SK-N-MC (cell line): ENCODE data around the gene CORO1C.

Source experiments
- EZH2 ChIP-seq: fragments of 200-600 bp; sonication (generic); IDR thresholded peaks from one replicate; pipeline ENCODE4 v1.6.1; 2017; ENCODE audit warnings: antibody characterized with exemption
- FOXP2 ChIP-seq: optimal IDR thresholded peaks from 2 replicates; pipeline ENCODE3; 2011; ENCODE audit warnings: mild to moderate bottlenecking, moderate library complexity; ENCODE audit not compliant: insufficient read depth; ENCODE audit errors: extremely low read length, control extremely low read depth
- POLR2AphosphoS5 ChIP-seq: IDR thresholded peaks from 2 replicates; pipeline ENCODE4 v1.6.1; 2012; ENCODE audit warnings: mild to moderate bottlenecking, low read depth, low read length, borderline replicate concordance

DNA sequence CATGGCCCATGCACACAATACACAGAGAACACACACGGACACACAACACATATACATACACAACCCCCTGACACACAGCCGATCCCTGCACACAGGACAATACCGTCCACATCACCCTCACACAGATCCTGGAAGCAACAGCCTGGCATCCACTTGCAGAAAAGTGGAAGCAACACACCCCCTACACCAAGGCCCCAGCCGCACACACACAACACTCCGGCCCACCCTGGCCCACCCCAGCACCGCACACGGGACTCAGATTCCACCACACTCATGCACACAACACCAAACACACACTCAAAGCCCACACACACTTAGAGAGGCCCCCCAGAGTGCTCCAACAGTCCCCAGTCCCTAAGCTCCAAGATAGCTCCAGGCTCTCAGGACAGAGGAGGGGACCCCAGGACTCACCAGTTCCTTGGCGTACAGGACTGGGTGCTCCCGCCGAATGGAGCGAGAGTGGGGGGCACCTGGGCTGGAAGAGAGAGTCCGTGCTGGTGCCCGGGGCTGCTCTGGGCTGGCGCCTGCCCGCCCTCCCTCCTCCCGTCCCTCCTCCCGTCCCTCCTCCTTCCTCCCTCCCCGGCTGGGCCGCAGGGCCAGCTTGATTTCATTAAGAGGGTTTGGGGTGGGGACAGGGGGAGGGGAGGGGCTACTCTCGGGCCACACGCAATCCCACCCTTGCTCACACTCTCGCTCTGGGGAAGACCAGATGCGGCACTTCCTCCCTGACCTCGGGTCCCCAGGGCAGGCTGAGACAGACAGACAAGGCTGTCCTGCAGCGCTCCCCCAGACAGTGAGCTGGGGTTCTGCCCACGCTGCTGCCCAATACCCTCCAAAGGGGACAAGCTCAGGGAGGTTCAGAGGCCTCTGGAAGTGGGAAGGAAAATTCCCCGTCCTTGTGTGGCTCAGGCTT, 133.5 kb downstream of the CORO1C start, which contains the start of gene TMEM119:
- TF ChIP-seq EZH2 = no peak
- TF ChIP-seq POLR2AphosphoS5 = no peak
- no peak for TF ChIP-seq FOXP2
